ENCODE data around the gene NOCT.

DNA sequence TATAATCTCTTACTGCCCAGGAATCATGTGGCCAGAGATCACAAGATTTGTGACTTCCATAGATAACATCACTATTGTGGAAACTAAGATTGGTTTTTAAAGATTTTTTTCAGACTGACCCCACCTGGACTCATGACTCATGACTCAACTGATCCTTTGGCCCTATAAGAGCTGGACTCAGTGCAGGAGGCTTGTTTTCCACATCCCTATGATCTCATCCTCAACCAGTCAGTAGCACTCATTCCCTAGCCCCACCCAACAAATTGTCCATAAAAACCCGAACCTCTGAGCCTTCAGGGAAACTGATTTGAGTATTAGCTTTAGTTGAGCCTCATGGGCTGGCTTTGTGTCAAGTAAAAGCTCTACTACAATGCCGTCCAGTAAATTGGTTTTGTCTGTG, 7.9 kb upstream of the NOCT start:
- TF ChIP-seq, protein P1, sequence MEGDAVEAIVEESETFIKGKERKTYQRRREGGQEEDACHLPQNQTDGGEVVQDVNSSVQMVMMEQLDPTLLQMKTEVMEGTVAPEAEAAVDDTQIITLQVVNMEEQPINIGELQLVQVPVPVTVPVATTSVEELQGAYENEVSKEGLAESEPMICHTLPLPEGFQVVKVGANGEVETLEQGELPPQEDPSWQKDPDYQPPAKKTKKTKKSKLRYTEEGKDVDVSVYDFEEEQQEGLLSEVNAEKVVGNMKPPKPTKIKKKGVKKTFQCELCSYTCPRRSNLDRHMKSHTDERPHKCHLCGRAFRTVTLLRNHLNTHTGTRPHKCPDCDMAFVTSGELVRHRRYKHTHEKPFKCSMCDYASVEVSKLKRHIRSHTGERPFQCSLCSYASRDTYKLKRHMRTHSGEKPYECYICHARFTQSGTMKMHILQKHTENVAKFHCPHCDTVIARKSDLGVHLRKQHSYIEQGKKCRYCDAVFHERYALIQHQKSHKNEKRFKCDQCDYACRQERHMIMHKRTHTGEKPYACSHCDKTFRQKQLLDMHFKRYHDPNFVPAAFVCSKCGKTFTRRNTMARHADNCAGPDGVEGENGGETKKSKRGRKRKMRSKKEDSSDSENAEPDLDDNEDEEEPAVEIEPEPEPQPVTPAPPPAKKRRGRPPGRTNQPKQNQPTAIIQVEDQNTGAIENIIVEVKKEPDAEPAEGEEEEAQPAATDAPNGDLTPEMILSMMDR (conservative IDR thresholded peaks at IDR 0.05; ENCODE audit: low read depth in 2 of 2): no peak
- TF ChIP-seq POLR2AphosphoS5 (IDR thresholded peaks at IDR 0.05; ENCODE audit: low read depth) (no peak), JUNB (IDR thresholded peaks at IDR 0.05; ENCODE audit: unreplicated experiment) (no peak), STAT1 (IDR thresholded peaks at IDR 0.05; ENCODE audit: unreplicated experiment) (no peak), EZH2 (IDR thresholded peaks at IDR 0.05; ENCODE audit: low read depth, unreplicated experiment) (no peak), EZH2phosphoT487 (IDR thresholded peaks at IDR 0.05; ENCODE audit: unreplicated experiment) (no peak), ZNF331 (CRISPR knock-in tag; IDR thresholded peaks at IDR 0.05; ENCODE audit: low read depth) (no peak), CREB1 (CRISPR knock-in tag; IDR thresholded peaks at IDR 0.05; ENCODE audit: low read depth) (no peak)
- TF ChIP-seq, protein P2, sequence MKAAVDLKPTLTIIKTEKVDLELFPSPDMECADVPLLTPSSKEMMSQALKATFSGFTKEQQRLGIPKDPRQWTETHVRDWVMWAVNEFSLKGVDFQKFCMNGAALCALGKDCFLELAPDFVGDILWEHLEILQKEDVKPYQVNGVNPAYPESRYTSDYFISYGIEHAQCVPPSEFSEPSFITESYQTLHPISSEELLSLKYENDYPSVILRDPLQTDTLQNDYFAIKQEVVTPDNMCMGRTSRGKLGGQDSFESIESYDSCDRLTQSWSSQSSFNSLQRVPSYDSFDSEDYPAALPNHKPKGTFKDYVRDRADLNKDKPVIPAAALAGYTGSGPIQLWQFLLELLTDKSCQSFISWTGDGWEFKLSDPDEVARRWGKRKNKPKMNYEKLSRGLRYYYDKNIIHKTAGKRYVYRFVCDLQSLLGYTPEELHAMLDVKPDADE (IDR thresholded peaks at IDR 0.05): no peak
